NCI-H2107 treated with DMSO at 0.1 percent for 48 hours (cell line): ENCODE results near the gene TUBA4A.
"Not testable (repeated sequence)": the region's sequence is repeated elsewhere in the genome, so short reads cannot be mapped to it uniquely, and the experiment has no call there.

ENCODE experiments used
- DNase-seq: peaks from one replicate; lab custom pipeline; 2025; ENCODE audit not compliant: unreplicated experiment; lab: John Stamatoyannopoulos, UW

Gene TUBA4A

DNA sequence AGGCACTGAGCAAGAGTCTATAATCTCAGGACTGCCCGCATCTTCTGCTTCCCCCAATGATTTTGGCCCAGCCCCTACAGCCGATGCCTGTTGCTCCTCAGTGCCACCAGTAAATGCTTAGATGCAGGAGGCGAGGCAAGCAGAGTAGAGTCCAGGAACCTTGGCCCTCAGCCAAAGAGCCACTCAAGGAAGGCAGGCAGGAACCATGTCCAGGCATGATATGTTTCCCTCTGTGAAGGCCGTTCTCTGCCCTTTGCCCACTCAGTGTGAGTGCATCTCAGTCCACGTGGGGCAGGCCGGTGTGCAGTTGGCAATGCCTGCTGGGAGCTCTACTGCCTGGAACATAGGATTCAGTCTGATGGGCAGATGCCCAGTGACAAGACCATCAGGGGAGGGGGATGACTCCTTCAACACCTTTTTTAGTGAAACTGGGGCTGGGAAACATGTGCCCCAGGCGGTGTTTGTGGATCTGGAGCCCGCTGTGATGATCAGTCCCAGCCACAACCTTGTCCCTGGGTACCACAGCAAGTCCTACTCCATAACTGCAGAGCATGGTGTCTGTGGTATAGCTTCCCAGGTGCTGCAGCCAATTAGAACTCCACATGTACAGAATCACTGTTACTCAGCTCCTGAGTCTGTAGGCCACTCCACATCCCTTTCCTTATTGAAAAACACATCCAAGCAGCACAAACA is 15.8 kb upstream of the TUBA4A start:
- no peak for DNase-seq

DNA sequence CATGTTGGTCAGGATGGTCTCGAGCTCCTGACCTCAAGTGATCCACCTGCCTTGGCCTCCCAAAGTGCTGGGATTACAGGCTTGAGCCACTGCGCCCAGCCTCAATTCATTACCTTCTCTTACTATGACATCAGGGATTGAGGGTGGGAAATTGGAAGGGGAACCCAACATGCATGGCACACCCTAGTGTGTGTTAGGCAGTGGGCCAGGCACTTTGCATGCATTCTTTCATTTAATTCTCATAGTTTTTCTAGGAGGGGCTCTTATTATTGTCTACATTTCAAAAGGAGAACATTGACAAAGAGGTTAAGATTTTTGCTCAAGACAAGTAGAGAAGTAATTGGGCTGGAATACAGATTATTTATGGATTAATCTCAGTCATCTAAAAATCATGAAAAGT is 14.6 kb upstream of the TUBA4A start:
- no peak for DNase-seq

DNA sequence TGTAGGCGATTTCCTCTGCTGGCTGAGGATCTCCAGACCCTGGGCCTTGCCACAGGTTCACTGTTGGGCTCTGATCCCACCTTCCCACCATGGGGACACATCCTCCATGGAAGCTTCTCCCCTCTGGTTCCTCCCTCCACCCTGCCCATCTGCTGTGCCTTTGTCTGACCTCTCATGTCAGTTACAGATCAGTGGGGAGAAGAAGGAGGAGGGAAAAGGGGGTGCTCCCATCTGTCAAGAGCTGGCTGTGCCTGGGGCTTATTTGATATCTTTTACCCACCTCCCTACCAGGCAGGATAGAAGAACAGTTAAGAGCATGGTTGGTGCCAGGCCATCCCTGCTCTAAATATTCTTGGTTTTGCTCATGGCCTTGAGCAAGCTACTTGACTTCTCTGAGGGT is 13.2 kb upstream of the TUBA4A start:
- no peak for DNase-seq

DNA sequence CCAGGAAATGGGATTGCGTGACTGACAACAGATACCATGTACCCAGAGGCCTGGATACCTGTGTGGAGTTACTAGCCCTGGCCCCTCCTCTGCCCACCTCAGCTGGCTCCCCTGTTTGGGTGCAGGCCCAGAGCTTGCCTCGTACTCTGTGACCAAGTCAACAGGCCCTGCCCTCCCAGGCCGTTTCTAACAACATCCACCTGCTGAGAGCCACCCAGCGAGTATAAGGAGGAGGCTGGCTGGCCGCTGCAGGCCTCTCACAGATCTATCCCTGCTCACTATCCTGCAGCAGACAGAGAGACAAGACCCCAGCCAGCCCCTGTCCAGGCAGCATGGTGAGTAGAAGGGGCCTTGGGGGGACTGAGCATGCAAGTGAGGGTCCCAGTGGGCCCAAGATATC is 12.5 kb upstream of the TUBA4A start:
- DNase-seq = no peak

DNA sequence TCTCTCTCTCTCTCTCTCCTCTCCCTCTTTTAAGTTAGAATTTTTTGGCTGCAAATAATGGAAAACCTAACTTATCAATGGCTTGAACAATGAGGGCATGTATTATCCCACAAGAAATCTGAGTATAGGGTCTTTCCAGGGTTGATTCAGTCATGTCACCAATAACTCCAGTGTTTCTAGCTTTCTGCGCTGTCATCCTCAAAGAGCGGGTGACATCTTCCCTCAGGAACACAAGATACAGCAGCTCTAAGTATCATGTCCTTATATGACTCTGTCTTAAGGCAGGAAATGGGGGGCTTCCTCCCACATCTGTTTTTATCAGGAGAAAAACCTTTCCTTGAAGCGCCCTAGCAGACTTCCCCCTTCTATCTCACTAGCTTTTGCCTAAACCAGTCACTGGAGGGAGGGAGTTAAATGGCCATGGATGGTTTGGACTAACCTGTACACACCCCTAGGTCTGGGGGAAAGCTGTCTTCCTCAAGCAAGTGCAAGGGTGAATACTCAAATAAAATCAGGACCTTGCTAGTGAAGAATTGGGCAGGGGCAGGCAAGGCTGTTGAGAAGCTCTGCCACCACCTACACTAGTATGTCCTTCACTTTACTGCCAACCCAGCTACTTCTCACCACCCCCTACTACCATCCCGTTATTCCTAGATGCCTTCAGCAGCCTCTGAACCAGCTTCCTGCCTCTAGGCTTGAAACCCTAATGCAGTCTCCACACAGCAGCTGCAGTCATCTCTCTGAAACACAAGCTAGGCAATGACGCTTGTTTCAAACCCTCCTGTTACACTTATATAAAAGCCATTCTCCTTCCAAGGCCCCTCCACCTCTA is 7.5 kb upstream of the TUBA4A start:
- no peak for DNase-seq

DNA sequence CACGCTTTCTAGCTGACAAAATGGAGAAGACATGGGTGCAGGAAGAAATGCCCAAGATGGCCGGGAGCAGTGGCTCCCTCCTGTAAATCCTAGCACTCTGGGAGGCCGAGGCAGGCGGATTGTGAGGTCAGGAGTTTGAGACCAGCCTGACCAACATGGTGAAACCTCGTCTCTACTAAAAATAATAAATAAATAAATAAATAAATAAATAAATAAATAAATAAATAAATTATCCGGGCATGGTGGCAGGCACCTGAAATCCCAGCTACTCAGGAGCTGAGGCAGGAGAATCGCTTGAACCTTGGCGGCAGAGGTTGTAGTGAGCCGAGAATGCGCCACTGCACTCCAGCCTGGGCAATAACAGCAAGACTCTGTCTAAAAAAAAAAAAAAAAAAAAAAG is 5.2 kb upstream of the TUBA4A start:
- DNase-seq = not testable (repeated sequence)

DNA sequence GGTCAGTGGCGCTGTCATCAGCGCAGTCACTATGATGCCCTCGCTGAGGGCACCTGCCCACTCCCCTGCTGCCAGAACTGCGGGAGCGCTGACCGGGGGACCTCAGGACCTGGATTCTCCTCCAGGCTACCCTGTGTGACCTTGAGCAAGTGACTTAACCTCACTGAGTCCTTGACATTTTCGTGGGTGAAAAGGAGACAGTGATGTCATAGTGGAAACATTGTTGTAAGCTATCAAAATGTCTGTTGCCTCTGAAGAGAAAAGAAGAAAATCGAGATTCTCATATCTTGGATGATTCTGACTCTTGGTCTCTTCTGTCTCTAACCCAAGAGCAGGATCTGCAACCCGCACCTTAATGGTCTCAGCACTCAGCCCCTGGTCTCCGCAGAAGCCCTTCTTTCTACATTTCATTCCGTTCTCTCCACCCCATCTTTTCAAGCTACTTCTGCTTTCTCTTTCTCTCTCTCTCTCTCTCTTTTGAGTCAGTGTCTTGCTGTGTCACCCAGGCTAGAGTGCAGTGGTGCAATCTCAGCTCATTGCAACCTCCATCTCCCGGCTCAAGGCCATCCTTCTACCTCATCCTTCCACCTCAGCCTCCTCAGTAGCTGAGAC is 978 bp upstream of the TUBA4A start:
- DNase-seq = no peak

DNA sequence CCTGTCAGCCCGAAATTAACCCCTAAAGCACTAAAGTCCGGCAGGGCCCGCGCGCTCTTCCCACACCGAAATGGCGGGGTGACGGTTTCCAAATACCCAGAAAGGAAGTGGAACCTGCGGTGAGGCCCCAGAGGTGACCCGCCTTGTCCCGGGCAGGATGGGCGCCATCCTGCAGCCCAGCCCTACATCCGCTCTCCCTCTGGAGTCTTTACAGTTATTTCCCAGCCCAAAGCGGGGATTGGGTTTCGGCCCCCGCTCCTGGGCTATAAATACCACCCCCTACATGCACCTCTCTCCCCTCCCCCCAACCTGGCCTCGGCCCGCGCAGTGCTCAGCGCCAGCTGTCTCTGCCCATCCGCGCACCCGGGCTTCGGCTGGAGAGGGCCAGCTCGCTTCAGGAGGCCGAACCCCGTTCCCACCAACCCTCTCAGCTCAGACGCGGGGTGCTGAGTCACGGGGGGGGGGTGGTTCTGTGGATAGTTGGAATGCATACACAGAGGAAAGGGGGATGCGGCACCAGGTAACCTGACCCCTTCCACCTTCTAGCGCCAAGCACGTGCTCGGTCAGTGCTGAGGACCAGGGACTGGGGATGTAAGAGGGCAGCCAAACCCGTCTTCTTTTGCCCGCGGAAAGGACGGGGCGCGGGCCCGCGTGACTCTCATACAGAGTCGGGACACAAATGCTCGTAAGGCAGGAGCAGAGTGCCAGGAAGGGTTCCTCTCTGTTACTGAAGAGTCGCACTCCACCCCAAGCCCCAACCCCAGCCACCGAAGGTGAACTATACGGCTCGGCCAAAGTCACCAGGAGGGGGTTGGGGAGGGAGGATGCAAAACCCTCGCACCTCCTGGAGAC is 592 bp downstream of the TUBA4A start, which contains the start of gene TUBA4B:
Gene TUBA4B (plus strand): TSS at position 344 of the 853 bp plus-strand sequence. CDS start 165 bp downstream, at position 509.
- no peak for DNase-seq

DNA sequence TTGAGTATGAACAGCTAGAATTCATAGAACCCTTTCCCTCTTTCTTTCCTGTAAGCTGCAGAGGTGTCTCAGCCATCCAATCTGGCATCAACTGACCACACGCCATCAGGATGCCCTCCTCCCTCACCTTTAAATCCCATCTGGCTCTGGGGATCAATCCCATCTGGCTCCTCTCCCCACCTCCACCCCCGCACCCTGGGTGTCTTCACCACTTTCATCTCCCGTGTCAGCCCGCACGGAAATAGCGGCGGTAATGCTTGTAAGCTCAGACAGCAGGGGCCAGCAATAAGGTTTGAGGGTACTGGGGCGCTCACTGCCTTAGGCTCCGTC is 1.2 kb downstream of the TUBA4A start:
- DNase-seq = peak; percentile 37

DNA sequence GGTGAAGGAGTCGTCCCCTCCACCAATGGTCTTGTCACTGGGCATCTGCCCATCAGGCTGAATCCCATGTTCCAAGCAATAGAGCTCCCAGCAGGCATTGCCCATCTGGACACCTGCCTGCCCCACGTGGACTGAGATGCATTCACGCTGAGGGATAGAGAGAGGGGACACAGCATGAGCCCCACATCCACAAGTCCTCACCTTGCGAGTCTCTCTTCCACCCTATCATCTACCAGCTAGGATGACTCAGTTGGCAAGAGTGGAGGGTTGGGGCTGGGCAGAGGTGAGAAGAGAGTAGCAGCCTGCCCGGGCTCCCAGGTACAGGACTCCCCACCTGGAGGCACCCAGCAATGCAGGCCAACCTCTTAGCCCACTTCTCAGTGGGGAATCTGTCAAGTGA is 1.6 kb downstream of the TUBA4A start:
- no peak for DNase-seq

DNA sequence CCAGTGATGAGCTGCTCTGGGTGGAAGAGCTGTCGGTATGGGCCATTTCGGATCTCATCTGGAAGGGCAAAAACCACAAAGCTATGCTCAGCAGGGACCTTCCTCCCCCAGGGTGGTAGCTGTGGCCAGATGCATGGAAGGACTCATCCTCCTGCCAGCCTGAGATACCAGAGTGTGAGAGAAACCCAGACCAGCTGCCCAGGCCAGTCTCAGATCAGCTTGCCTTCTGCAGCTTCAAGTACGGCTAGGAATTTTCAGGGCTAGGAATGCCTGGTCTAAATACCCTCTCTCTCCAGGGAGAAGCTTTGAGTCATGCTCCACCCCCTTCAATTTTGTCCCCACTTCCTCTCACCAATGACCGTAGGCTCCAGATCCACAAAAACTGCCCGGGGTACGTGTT is 2.1 kb downstream of the TUBA4A start:
- DNase-seq = no peak

DNA sequence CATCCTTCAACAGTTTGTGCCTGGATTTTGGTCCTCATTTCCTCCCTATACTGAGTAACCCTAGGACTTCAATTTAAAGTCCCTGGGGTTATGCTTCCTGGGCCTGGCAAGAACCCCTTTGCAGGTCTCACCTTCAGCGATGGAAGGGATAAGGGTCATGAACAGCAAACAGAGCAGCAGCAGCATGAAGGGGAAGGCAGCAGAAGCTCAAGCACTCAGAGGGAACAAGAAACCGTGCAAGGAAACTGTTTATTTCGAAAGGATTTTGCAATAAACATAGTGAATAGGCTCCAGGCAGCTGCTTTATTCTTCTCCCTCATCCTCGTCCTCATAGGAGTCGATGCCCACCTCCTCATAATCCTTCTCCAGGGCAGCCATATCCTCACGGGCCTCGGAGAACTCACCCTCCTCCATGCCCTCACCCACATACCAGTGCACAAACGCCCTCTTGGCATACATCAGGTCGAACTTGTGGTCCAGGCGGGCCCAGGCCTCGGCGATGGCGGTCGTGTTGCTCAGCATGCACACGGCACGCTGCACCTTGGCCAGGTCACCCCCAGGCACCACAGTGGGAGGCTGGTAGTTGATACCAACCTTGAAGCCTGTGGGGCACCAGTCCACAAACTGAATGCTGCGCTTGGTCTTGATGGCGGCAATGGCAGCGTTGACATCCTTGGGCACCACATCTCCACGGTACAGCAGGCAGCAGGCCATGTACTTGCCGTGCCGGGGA is 3.5 kb downstream of the TUBA4A start:
- DNase-seq = no peak

DNA sequence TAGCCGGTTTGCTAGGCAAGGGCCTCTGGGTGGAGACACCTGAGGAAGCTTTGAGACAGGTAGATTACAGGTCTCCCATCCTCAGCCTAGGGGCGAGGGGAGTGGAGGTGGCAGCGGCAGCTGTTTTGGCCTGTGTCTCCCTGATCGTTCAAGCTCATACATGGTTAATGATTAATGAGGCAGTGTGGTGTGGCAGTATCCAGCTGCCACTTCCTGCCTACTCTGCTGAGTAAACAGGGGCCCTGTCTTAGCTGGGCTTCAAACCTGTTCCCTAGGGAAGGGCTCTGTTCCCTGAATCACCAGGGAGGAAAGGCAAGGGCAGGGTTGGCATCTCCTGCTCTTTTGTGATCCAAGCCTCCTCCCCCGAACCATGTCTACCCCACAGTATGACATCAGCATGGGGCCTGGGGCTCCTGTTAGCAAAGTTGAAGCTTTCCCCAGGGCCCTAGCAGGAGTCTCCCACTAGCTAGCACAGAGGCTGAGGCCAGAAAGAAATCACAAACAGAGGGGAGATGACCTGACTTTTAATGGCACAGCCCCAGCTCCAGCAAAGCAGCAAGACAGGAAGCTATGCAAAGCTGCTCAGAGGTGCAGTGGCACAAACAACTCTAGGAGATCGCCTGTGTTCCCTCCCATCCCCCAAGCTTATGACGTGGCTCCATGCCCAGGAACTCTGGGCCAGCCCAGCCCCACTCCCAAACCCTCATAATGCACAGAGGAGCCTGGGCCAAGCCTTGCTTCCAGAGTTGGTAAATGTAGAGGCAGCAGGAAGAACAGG is 4.3 kb downstream of the TUBA4A start:
- peak; percentile 73 for DNase-seq

DNA sequence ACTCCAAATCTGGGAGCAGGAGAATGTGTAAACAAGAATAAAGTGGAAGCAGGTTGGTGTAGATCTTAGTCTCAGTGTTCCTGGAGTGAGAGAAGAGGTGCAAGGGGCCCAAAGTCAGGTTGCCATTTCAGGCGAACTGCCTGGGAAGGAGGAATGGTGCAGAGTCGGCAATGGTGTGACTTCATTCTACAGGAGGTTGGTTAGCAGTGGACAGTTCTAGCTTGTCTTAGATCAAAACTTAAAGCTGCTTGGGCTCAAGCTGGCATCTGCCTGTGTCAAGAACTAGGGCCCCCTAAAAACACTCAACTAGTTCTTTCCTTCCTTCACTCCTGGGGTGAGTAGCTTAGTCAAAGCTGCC is 4.9 kb downstream of the TUBA4A start:
- no peak for DNase-seq

DNA sequence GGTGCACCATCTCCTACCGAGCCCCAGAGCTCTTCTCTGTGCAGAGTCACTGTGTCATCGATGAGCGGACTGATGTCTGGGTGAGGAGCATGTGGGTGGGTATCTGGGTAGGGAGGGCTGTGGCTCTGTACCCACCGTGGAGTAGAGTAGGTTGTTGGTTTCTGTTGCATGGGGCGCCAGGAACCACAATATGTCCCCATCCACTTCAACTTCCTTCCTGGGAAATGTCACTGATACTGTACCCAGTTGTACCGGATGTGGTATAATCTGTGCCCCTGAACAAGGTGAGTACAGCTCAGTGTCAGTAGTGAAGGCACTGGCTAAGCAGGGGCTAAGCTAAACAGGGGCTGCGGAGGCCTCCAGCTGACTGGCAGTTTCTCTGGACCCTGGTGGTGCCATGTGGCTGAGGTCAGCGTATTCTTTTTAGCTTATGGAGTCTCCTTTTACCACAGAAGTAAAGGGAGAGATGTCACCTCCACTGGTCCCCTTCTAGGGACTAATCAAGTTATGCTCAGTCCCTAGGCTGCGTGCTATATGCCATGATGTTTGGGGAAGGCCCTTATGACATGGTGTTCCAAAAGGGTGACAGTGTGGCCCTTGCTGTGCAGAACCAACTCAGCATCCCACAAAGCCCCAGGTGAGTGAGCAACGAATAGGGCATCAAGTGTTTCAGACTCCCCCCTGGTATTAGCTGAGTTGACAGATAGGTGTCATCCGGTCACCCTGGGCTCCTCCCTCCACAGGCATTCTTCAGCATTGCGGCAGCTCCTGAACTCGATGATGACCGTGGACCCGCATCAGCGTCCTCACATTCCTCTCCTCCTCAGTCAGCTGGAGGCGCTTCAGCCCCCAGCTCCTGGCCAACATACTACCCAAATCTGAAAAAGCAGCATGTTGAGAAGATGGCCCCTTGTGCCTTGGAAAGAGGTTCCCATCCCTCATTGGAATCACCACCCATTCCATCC is 5.8 kb downstream of the TUBA4A start:
- DNase-seq = no peak

DNA sequence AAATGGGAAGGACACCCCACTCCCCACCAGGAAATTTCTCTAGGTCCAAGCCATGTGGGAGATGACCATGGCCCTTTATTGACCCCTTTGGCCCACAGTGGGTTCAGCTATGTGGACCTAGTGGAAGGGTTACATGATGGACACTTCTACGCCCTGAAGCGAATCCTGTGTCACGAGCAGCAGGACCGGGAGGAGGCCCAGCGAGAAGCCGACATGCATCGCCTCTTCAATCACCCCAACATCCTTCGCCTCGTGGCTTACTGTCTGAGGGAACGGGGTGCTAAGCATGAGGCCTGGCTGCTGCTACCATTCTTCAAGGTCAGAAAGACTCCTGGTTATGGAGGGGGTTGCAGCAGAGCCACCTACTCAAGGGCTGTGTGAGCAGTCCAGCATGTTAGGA is 7.2 kb downstream of the TUBA4A start:
- no peak for DNase-seq

DNA sequence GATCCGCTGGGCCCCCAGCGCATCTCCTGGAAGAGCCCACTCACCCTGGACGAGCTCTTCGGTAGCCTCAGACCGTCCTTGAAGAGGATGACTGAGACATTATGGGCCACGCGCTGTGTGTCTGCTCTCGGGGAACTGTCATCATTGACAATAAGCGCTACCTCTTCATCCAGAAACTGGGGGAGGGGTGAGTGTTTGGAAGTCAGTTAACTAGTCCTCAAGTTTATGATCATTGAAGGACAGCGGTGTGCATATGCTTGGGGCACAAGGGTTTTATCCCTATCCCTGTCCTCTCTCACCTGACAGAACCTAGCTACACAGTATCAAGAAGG is 7.9 kb downstream of the TUBA4A start:
- DNase-seq = no peak

DNA sequence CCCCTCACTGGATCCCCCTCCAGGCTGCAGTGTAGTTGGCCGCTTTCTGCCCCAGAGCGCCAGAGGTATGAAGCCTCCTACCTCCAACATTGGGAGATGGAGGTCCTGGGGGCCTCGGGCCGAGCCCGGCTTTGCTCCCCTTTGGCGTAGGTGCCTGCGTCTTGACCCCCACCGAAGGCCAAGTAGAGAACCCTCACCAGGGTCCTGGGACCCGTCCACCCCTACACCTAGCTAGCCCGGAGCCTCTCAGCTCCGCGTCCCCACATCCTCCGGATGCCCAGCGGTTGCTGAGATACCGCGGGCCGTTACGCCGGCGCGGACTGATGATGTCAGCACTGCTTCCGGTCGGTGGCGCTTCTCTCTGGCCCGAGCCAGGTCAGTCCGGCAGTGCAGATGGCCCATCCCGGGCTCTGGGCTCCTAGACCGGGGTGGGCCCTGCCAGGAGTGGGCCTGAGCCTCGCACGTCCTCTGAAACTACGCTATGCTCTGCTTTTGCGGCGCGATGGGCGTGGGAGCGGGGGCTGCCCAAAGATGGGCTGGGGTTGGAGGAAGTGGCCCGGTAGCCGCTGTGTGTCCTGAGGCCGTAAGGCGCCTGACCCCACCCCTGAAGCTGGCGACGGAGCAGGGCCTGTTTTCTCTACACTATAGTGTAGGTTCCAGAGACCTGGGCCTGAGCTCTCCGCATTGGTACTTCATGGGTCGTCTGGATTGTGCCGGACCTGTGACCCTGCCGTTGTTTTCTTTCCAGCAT is 8.4 kb downstream of the TUBA4A start, which contains the start of the genes GLB1L and STK16:
Gene GLB1L (minus strand): TSS at position 297 of the 751 bp plus-strand sequence. CDS start 1,871 bp downstream, outside the sequence.
Gene STK16 (plus strand): TSS at position 332 of the 751 bp plus-strand sequence. CDS start 521 bp downstream, outside the sequence.
- DNase-seq = peak; percentile 16
